ENCODE results near the gene RAB12. TPM values are rescaled to one million over a fixed set of nuclear protein-coding genes. Genes with fewer than 3 reads are reported as not detected.

RAB12 gene
- total RNA-seq, 2 experiments from 2014 or later, result 20.6 to 34.0 TPM

GRCh38 chr18:8659609-8660242 lies 50.5 kb downstream of the RAB12 start:
- peaks cover 22% of the 10 kb centered on the region for H3K4me1 ChIP-seq (ENCODE audit: insufficient read depth, low read length, poor library complexity, severe bottlenecking)
- no peaks in the 10 kb centered on the region for H3K36me3 ChIP-seq (ENCODE audit: insufficient read depth, low read length)
- H3K9me2 ChIP-seq (ENCODE audit: insufficient read depth, low read length), result no peaks in the 10 kb centered on the region
- no peak overlapping the region for H2AFZ ChIP-seq (ENCODE audit: low read length)
- ChIA-PET CTCF (ENCODE audit: unreplicated experiment) (no interaction called here), POLR2A (interaction anchor here (0.7 to 1.6 kb wide), 5 partner anchors 10 to 332 kb away, joined by 3 to 6 read pairs (median 3); no protein-coding TSS in a partner anchor)
- TF ChIP-seq, protein P1, sequence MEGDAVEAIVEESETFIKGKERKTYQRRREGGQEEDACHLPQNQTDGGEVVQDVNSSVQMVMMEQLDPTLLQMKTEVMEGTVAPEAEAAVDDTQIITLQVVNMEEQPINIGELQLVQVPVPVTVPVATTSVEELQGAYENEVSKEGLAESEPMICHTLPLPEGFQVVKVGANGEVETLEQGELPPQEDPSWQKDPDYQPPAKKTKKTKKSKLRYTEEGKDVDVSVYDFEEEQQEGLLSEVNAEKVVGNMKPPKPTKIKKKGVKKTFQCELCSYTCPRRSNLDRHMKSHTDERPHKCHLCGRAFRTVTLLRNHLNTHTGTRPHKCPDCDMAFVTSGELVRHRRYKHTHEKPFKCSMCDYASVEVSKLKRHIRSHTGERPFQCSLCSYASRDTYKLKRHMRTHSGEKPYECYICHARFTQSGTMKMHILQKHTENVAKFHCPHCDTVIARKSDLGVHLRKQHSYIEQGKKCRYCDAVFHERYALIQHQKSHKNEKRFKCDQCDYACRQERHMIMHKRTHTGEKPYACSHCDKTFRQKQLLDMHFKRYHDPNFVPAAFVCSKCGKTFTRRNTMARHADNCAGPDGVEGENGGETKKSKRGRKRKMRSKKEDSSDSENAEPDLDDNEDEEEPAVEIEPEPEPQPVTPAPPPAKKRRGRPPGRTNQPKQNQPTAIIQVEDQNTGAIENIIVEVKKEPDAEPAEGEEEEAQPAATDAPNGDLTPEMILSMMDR (conservative IDR thresholded peaks at IDR 0.05; ENCODE audit: low read length), result no peak
- no peak for TF ChIP-seq EZH2phosphoT487 (IDR thresholded peaks at IDR 0.05; ENCODE audit: borderline replicate concordance, low read depth, low read length)
- H3K4me3 ChIP-seq (ENCODE audit: low read depth, low read length, poor library complexity, severe bottlenecking), result no peak overlapping the region
- H3K27ac ChIP-seq (ENCODE audit: low read depth, low read length, poor library complexity, severe bottlenecking), result no peak overlapping the region
- H3K4me2 ChIP-seq (ENCODE audit: low read length), result no peak overlapping the region
- no TSS peak for BruUV-seq (replicated peaks)
- intact Hi-C loops (cut with micrococcal nuclease; ENCODE audit: unreplicated experiment), result loop anchor here (5.0 kb wide), 2 partner anchors 253 to 398 kb away; no protein-coding TSS in a partner anchor
- DNase-seq (ENCODE audit: low spot score), result no peak
- H4K20me1 ChIP-seq (ENCODE audit: insufficient read depth, low read length), result no peaks in the 10 kb centered on the region
- H3K9me3 ChIP-seq (ENCODE audit: low read length), result no peaks in the 10 kb centered on the region
- H3K79me2 ChIP-seq (ENCODE audit: insufficient read depth, low read depth, low read length), result no peaks in the 10 kb centered on the region

- no peak for DNase-seq (ENCODE audit: low spot score)
- H3K9me2 ChIP-seq (ENCODE audit: insufficient read depth, low read length), result no peaks in the 10 kb centered on the region
- H3K27ac ChIP-seq (ENCODE audit: low read depth, low read length, poor library complexity, severe bottlenecking), result no peak overlapping the region
- H2AFZ ChIP-seq (ENCODE audit: low read length), result no peak overlapping the region
- no peak overlapping the region for H3K4me3 ChIP-seq (ENCODE audit: low read depth, low read length, poor library complexity, severe bottlenecking)
- peaks cover 18% of the 10 kb centered on the region for H3K4me1 ChIP-seq (ENCODE audit: insufficient read depth, low read length, poor library complexity, severe bottlenecking)
- POLR2A ChIA-PET, result interaction anchor here (0.7 to 1.5 kb wide), 7 partner anchors 9 to 331 kb away, joined by 3 to 5 read pairs (median 4); partner anchors contain the start of gene RAB12
- H3K36me3 ChIP-seq (ENCODE audit: insufficient read depth, low read length), result no peaks in the 10 kb centered on the region
- TF ChIP-seq EZH2phosphoT487 (IDR thresholded peaks at IDR 0.05; ENCODE audit: borderline replicate concordance, low read depth, low read length), result no peak
- TF ChIP-seq, protein P1 (conservative IDR thresholded peaks at IDR 0.05; ENCODE audit: low read length), result no peak
- BruUV-seq (replicated peaks), result no TSS peak
- no peaks in the 10 kb centered on the region for H4K20me1 ChIP-seq (ENCODE audit: insufficient read depth, low read length)
- CTCF ChIA-PET (ENCODE audit: unreplicated experiment), result no interaction called here
- H3K9me3 ChIP-seq (ENCODE audit: low read length), result no peaks in the 10 kb centered on the region
- intact Hi-C loops (cut with micrococcal nuclease; ENCODE audit: unreplicated experiment), result loop anchor here (5.0 kb wide), 1 partner anchor 252 kb away; no protein-coding TSS in a partner anchor
- no peak overlapping the region for H3K4me2 ChIP-seq (ENCODE audit: low read length)
- H3K79me2 ChIP-seq (ENCODE audit: insufficient read depth, low read depth, low read length), result no peaks in the 10 kb centered on the region
Measured at GRCh38 chr18:8660316-8660715, 51.1 kb downstream of the RAB12 start.
